HepG2 (cell line): ENCODE data around the gene NPHP4. TPM values are rescaled to one million over a fixed set of nuclear protein-coding genes. Genes with fewer than 3 reads are reported as not detected.

Experiments
- ATAC-seq: fragments of 200-7000 bp; cut with Tn5 transposase; 3 replicates; pipeline ENCODE4 v1.9.1; 2020; ENCODE audit warnings: mild to moderate bottlenecking, moderate library complexity
- BruUV-seq: library from RNA; stranded (reverse); fragments of 400-500 nt; replicated peaks from 2 replicates; lab custom pipeline; 2021; lab: Mats Ljungman, UMichigan
- CTCF ChIA-PET: fragments of 300-600 bp; formaldehyde crosslinking; extraction: SDS; loops from one replicate; lab custom pipeline; 2021; ENCODE audit warnings: low total read pairs, inconsistent platforms, low intra/inter-chr PET ratio; lab: Yijun Ruan, JAX
- POLR2A ChIA-PET: fragments of 350-600 bp; sonication (Branson Sonifier 250); formaldehyde crosslinking; loops from one replicate; lab custom pipeline; 2020; ENCODE audit warnings: antibody characterized with exemption, inconsistent platforms; lab: Yijun Ruan, JAX
- DNase-seq: peaks from one replicate; pipeline ENCODE4 v3.0.0-alpha.2; 2015; ENCODE audit warnings: low spot score
- FAIRE-seq: peaks from 3 replicates; lab custom pipeline; 2011; peaks lifted over from hg19 to GRCh38; lab: Jason Lieb, UNC
- H2AFZ ChIP-seq: one replicate; pipeline ENCODE4 v1.6.1; 2011; ENCODE audit warnings: low read length, inconsistent platforms
- H3K27ac ChIP-seq: fragments of 300-600 bp; 3 replicates; pipeline ENCODE4 v1.8.0; 2011; ENCODE audit warnings: mixed run types, mild to moderate bottlenecking, mixed read lengths, low read length, inconsistent platforms; ENCODE audit not compliant: insufficient read depth; ENCODE audit errors: extremely low read length
- H3K27me3 ChIP-seq, 2 experiments: fragments of 200-600 bp in 1 of 2; 2 replicates in 1 of 2; 3 replicates in 1 of 2; pipeline versions ENCODE4 v1.6.0 to v1.8.0; 2011; ENCODE audit warnings: low read length in 2 of 2, mild to moderate bottlenecking in 2 of 2, moderate library complexity in 2 of 2, inconsistent platforms in 1 of 2; ENCODE audit not compliant: insufficient read depth in 2 of 2, control insufficient read depth in 1 of 2
- H3K36me3 ChIP-seq, 2 experiments: fragments of 200-600 bp in 1 of 2; replicated peaks in 1 of 2; 2 replicates in 1 of 2; 3 replicates in 1 of 2; pipeline versions ENCODE4 v1.5.1 to v1.8.0; 2011; ENCODE audit warnings: low read length in 2 of 2, inconsistent platforms in 1 of 2; ENCODE audit not compliant: insufficient read depth in 2 of 2, control insufficient read depth in 1 of 2
- H3K4me1 ChIP-seq: 2 replicates; pipeline ENCODE4 v1.5.1; 2012; ENCODE audit warnings: low read length, inconsistent platforms; ENCODE audit not compliant: insufficient read depth
- H3K4me2 ChIP-seq: 2 replicates; pipeline ENCODE4 v1.6.0; 2011; ENCODE audit warnings: low read depth, low read length, inconsistent platforms
- H3K4me3 ChIP-seq, 3 experiments: fragments of 200-600 bp in 1 of 3; sonication (generic), shearing (Covaris generic) in 1 of 3; replicated peaks in 1 of 3; 2 replicates each; pipeline ENCODE4 v1.5.1; 2011 to 2016; ENCODE audit warnings: low read length in 3 of 3, inconsistent platforms in 2 of 3, low read depth in 2 of 3, mild to moderate bottlenecking in 2 of 3, control low read depth in 1 of 3, mixed read lengths in 1 of 3; ENCODE audit not compliant: insufficient read depth in 1 of 3
- H3K79me2 ChIP-seq: one replicate; pipeline ENCODE4 v1.6.1; 2011; ENCODE audit warnings: low read length, inconsistent platforms; ENCODE audit not compliant: insufficient read depth
- H3K9ac ChIP-seq: 2 replicates; pipeline ENCODE4 v1.6.0; 2011; ENCODE audit warnings: mild to moderate bottlenecking, low read depth, low read length, inconsistent platforms; ENCODE audit not compliant: insufficient read depth
- H3K9me3 ChIP-seq: 2 replicates; pipeline ENCODE4 v1.5.1; 2012; ENCODE audit warnings: mild to moderate bottlenecking, low read length
- H4K20me1 ChIP-seq: 2 replicates; pipeline ENCODE4 v1.6.0; 2011; ENCODE audit warnings: inconsistent platforms, mild to moderate bottlenecking, low read length, moderate library complexity; ENCODE audit not compliant: insufficient read depth
- BCLAF1 ChIP-seq: fragments of 450-650 bp; IDR thresholded peaks from 2 replicates; pipeline ENCODE4 v1.6.1; 2017; ENCODE audit warnings: mild to moderate bottlenecking
- KLF6 ChIP-seq: IDR thresholded peaks from 2 replicates; pipeline ENCODE4 v1.8.0; 2016; ENCODE audit warnings: missing biosample characterization, missing genetic modification reagents
- MEF2D ChIP-seq: sonication (generic); formaldehyde crosslinking; IDR thresholded peaks from 2 replicates; pipeline ENCODE4 v1.5.1; 2020; ENCODE audit warnings: mild to moderate bottlenecking, missing genetic modification reagents
- MTF2 ChIP-seq: sonication (generic); formaldehyde crosslinking; IDR thresholded peaks from 2 replicates; pipeline ENCODE4 v1.5.0; 2020; ENCODE audit warnings: missing genetic modification reagents, borderline replicate concordance
- NR0B2 ChIP-seq: sonication (generic); formaldehyde crosslinking; IDR thresholded peaks from 2 replicates; pipeline ENCODE4 v1.4.0; 2020; ENCODE audit warnings: mild to moderate bottlenecking, missing genetic modification reagents
- SETDB1 ChIP-seq: sonication (generic); formaldehyde crosslinking; IDR thresholded peaks from 2 replicates; pipeline ENCODE4 v1.5.1; 2020; ENCODE audit warnings: missing genetic modification reagents, mild to moderate bottlenecking, borderline replicate concordance
- SP140L ChIP-seq: sonication (generic); formaldehyde crosslinking; IDR thresholded peaks from 2 replicates; pipeline ENCODE4 v1.4.0; 2020; ENCODE audit warnings: missing genetic modification reagents, borderline replicate concordance
- STAG1 ChIP-seq: sonication (generic); formaldehyde crosslinking; IDR thresholded peaks from 2 replicates; pipeline ENCODE4 v1.4.0; 2020; ENCODE audit warnings: missing genetic modification reagents
- U2AF2 ChIP-seq: fragments of 200-400 bp; formaldehyde crosslinking; IDR thresholded peaks from 2 replicates; pipeline ENCODE4 v1.6.1; 2017; ENCODE audit warnings: low read depth, mild to moderate bottlenecking, low read length
- ZBTB49 ChIP-seq: sonication (generic); formaldehyde crosslinking; IDR thresholded peaks from 2 replicates; pipeline ENCODE4 v1.4.0; 2020; ENCODE audit warnings: missing genetic modification reagents, borderline replicate concordance
- ZC3H4 ChIP-seq: sonication (generic); formaldehyde crosslinking; IDR thresholded peaks from 2 replicates; pipeline ENCODE4 v1.4.0; 2020; ENCODE audit warnings: missing genetic modification reagents, borderline replicate concordance
- ZNF180 ChIP-seq: sonication (generic); formaldehyde crosslinking; IDR thresholded peaks from 2 replicates; pipeline ENCODE4 v1.4.0; 2020; ENCODE audit warnings: low read depth, missing genetic modification reagents, borderline replicate concordance
- ZNF382 ChIP-seq: sonication (generic); formaldehyde crosslinking; IDR thresholded peaks from 2 replicates; pipeline ENCODE4 v1.5.0; 2020; ENCODE audit warnings: missing genetic modification reagents, mild to moderate bottlenecking, borderline replicate concordance
- ZNF513 ChIP-seq: sonication (generic); formaldehyde crosslinking; conservative IDR thresholded peaks from 2 replicates; pipeline ENCODE4 v1.5.0; 2020; ENCODE audit warnings: missing genetic modification reagents
- ZNF780A ChIP-seq: sonication (generic); formaldehyde crosslinking; IDR thresholded peaks from 2 replicates; pipeline ENCODE4 v1.8.0; 2022; ENCODE audit warnings: mild to moderate bottlenecking, missing genetic modification reagents, moderate library complexity
- ZNF790 ChIP-seq: sonication (generic); formaldehyde crosslinking; IDR thresholded peaks from 2 replicates; pipeline ENCODE4 v1.8.0; 2022; ENCODE audit warnings: missing genetic modification reagents, mild to moderate bottlenecking, borderline replicate concordance
- WGBS: methylation state at CpG from one replicate; pipeline ENCODE4 v1.1.6; 2017; ENCODE audit warnings: low lambda C conversion rate; 5-methylcytosine and 5-hydroxymethylcytosine counted together
- in situ Hi-C: cut with HindIII; loops from 2 replicates; pipeline ENCODE4 v1.10.0; 2017; ENCODE audit warnings: low pct_unique_long_range_greater_than_20kb; ENCODE audit not compliant: extremely low pct_ligation_motif_present
- intact Hi-C: fragments of 100-400 bp; cut with micrococcal nuclease; formaldehyde crosslinking; loops from one replicate; pipeline ENCODE4 v1.10.0; 2022; ENCODE audit not compliant: unreplicated experiment
- polyA plus RNA-seq, 8 experiments: library from polyadenylated mRNA; depleted of rRNA in 3 of 8; stranded (reverse) in 7 of 8; unstranded in 1 of 8; fragments of >200 nt; fragmentation: Illumina TruSeq in 4 of 8; extraction: Trizol in 4 of 8; gene quantifications; 2 replicates each; pipeline versions ENCODE4 v1.2.1 to v1.2.3, GENCODE V29; 2011 to 2016; ENCODE audit warnings: low read depth in 4 of 8, missing spikeins in 1 of 8, mixed read lengths in 1 of 8; ENCODE audit not compliant: insufficient read depth in 1 of 8
- total RNA-seq, 5 experiments: library from RNA; depleted of rRNA; stranded (reverse); fragments of >200 nt; fragmentation: Illumina TruSeq; extraction: Trizol; gene quantifications; 2 replicates each; pipeline ENCODE4 v1.2.3, GENCODE V29; 2016; ENCODE audit warnings: low read depth in 1 of 5

NPHP4 gene
- total and polyA plus RNA-seq, 2 of the 13 experiments (the other 11 are each of a cell fraction or from before 2014, with no cell fraction given): 4.4 to 6.8 TPM

- in situ Hi-C loops (no loop called here), intact Hi-C loops (no loop called here)
- TF ChIP-seq U2AF2 (no peak), SETDB1 (CRISPR knock-in tag) (no peak), STAG1 (CRISPR knock-in tag) (no peak), ZNF180 (CRISPR knock-in tag) (no peak), MEF2D (CRISPR knock-in tag) (no peak), ZNF790 (CRISPR knock-in tag) (no peak), ZC3H4 (CRISPR knock-in tag) (no peak), ZNF513 (CRISPR knock-in tag) (no peak), ZNF382 (CRISPR knock-in tag) (no peak), ZNF780A (CRISPR knock-in tag) (no peak), BCLAF1 (no peak), NR0B2 (CRISPR knock-in tag) (no peak), ZBTB49 (CRISPR knock-in tag) (no peak), SP140L (CRISPR knock-in tag) (no peak), KLF6 (CRISPR knock-in tag) (no peak), MTF2 (no peak)
- ChIA-PET POLR2A (no interaction called here), CTCF (no interaction called here)
- no peaks in the 10 kb centered on the region for H3K27me3 ChIP-seq
- no peaks in the 10 kb centered on the region for H4K20me1 ChIP-seq
- H3K4me1 ChIP-seq: no peaks in the 10 kb centered on the region
- H3K27ac ChIP-seq: no peak overlapping the region
- no peaks in the 10 kb centered on the region for H3K79me2 ChIP-seq
- H3K4me3 ChIP-seq: no peak overlapping the region
- 92% methylated on average over 17 of the region's 18 CpGs for WGBS
- H3K9me3 ChIP-seq: no peaks in the 10 kb centered on the region
- H3K9ac ChIP-seq: no peak overlapping the region
- BruUV-seq: no TSS peak
- no peak overlapping the region for H3K4me2 ChIP-seq
- H3K36me3 ChIP-seq: peaks cover 3 to 27% of the 10 kb centered on the region in 2 experiments; a peak in 3 of 5 replicates
- no peak for DNase-seq
- H2AFZ ChIP-seq: no peak overlapping the region
- ATAC-seq: no peak
- no peak for FAIRE-seq
Observed at GRCh38 chr1:5885471-5886139, 106.6 kb downstream of the NPHP4 start.
